ENCODE results near the gene VWA1. TPM values are rescaled to one million over a fixed set of nuclear protein-coding genes. Genes with fewer than 3 reads are reported as not detected.
"Not testable (repeated sequence)": the region's sequence is repeated elsewhere in the genome, so short reads cannot be mapped to it uniquely, and the experiment has no call there.

The VWA1 gene
- polyA plus RNA-seq, 1 experiment, result 2.0 TPM

DNA sequence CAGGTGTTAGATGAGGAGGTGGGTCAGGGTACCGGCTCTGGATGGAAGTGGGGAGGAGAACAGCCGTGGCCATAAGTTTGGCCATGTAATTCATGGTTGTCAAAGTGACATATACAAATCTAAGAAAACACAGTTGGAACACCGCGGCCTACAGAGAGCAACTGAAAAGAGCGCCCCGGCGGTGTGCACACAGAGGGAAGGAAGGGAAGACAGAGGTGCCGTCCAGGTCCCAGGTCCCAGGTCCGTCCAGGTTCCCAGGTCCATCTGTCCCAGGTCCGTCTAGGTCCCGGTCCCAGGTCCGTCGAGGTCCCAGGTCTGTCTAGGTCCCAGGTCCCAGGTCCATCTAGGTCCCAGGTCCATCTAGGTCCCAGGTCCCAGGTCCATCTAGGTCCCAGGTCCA is 23.9 kb upstream of the VWA1 start:
- DNase-seq (ENCODE audit: low read depth), result no peak
- CTCF ChIA-PET, result interaction anchor here (1.2 kb wide), 1 partner anchor 28 kb away, joined by 3 read pairs; no protein-coding TSS in a partner anchor

DNA sequence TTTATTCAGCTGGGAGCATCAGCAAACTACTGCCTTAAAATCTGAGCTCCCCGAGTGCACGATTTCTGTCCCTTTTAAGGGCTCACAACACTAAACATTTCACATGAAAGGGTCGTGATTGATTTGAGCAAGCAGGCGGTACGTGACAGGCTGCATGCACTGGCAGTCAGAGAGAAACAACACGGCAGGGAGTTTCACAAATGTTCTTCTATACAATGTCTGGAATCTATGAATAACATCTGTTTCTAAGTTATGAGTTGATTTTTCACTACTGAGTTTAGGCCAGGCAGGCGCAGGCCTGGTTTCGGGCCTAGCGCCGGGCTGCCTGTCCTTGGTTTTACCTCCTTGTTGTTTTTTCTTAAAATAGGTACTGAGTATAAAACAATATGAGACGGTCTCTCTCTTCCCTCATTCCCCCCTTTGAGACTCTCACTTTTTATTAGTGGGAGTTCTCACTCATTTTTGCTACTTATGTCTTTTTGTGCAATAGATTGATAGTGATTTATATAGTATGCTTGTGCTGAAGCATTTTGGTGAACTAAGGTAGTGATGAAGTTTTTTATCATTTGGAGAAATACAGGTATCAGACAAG is 23.1 kb upstream of the VWA1 start:
- H3K4me3 ChIP-seq (ENCODE audit: low read depth, low read length); H3K27me3 ChIP-seq (ENCODE audit: control insufficient read depth, insufficient read depth, low read length); H3K36me3 ChIP-seq (ENCODE audit: control insufficient read depth, insufficient read depth, low read length); DNase-seq (ENCODE audit: low read depth); POLR2A ChIA-PET: not testable (repeated sequence)
- CTCF ChIA-PET, result interaction anchor here (2.2 kb wide), 1 partner anchor 28 kb away, joined by 7 read pairs; no protein-coding TSS in a partner anchor

More for the DNA sequence above, 23.9 kb upstream of the VWA1 start:
- Histone ChIP-seq H3K27me3 (ENCODE audit: control insufficient read depth, insufficient read depth, low read length) (no peaks in the 10 kb centered on the region), H3K36me3 (ENCODE audit: control insufficient read depth, insufficient read depth, low read length) (no peaks in the 10 kb centered on the region), H3K4me3 (ENCODE audit: low read depth, low read length) (no peak overlapping the region)
- POLR2A ChIA-PET, result no interaction called here
- TF ChIP-seq, protein P1, sequence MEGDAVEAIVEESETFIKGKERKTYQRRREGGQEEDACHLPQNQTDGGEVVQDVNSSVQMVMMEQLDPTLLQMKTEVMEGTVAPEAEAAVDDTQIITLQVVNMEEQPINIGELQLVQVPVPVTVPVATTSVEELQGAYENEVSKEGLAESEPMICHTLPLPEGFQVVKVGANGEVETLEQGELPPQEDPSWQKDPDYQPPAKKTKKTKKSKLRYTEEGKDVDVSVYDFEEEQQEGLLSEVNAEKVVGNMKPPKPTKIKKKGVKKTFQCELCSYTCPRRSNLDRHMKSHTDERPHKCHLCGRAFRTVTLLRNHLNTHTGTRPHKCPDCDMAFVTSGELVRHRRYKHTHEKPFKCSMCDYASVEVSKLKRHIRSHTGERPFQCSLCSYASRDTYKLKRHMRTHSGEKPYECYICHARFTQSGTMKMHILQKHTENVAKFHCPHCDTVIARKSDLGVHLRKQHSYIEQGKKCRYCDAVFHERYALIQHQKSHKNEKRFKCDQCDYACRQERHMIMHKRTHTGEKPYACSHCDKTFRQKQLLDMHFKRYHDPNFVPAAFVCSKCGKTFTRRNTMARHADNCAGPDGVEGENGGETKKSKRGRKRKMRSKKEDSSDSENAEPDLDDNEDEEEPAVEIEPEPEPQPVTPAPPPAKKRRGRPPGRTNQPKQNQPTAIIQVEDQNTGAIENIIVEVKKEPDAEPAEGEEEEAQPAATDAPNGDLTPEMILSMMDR (IDR thresholded peaks at IDR 0.05; ENCODE audit: insufficient read depth, low read depth, low read length), result no peak

DNA sequence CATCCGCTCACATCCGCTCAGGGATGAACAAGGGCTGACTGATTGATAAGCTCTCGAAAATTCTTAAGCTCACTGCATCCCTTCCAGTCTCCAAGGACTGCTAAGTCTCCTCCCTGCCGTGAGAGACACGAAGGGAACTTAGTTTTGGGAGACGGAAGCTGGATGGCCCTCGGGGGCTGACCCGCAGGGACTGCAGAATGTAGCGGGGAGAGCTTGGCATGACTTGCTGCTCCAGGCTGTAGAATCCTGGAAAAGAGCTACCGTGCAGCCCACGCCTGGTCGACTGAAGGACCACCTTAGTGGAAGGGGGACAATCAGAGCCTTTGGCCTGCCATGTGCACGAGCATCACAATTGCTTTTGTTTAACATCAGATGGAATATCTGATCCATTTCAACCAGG is 19.7 kb upstream of the VWA1 start:
- no peak for DNase-seq (ENCODE audit: low read depth)
- H3K4me3 ChIP-seq (ENCODE audit: low read depth, low read length), result no peak overlapping the region
- ChIA-PET CTCF (no interaction called here), POLR2A (no interaction called here)
- H3K36me3 ChIP-seq (ENCODE audit: control insufficient read depth, insufficient read depth, low read length), result no peaks in the 10 kb centered on the region
- H3K27me3 ChIP-seq (ENCODE audit: control insufficient read depth, insufficient read depth, low read length), result no peaks in the 10 kb centered on the region
- TF ChIP-seq, protein P1 (IDR thresholded peaks at IDR 0.05; ENCODE audit: insufficient read depth, low read depth, low read length), result no peak

DNA sequence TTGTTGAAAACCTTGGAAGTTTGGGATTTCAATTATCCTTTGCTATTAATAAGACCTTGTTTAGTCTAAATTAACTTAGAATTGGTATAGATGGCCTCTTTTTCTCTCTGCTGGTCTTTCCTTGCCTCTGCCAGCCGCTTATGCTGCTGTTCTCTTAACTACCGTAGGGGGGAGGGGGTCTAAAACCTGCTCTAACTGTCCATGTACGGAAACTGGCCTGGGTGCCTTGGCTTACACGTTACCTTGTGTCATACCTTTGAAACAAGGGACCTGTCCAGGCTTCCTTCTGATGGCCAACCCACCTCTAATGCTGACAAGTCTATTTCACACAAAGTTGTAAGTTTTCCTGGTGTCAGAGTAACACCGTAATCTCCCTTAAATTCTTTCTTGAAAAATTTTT is 18.1 kb upstream of the VWA1 start:
- H3K4me3 ChIP-seq (ENCODE audit: low read depth, low read length); POLR2A ChIA-PET; DNase-seq (ENCODE audit: low read depth); H3K27me3 ChIP-seq (ENCODE audit: control insufficient read depth, insufficient read depth, low read length); CTCF ChIA-PET; H3K36me3 ChIP-seq (ENCODE audit: control insufficient read depth, insufficient read depth, low read length): not testable (repeated sequence)

DNA sequence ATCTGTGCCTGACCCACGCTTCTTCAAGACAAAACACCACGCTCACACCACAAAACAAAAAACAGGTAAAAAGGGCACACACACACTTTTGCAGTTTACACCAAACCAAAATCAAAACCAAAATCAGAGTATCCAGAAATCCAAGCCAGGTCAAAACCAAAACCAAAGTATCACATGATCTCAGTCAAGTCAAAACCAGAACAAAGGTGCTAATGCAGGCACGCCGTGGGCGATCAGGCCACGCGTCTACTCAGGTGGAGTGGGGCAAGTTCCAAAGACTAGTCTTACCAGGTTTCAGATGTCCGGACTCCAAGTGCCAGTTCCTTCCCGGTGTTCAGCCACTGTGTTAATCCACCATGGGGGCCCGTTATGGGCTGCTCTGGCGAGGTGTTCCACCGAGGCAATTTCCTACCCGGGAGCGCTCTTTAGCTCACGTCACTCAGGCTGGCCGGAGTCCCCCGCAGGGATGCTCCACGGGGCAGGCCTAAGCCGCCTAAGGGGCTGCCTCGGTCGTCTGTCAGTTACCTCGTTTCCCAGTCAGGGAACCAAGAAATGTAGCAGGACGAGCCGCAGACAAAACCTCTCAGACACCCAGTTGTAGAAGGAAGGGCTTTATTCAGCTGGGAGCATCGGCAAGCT is 17.5 kb upstream of the VWA1 start:
- H3K27me3 ChIP-seq (ENCODE audit: control insufficient read depth, insufficient read depth, low read length); CTCF ChIA-PET; H3K36me3 ChIP-seq (ENCODE audit: control insufficient read depth, insufficient read depth, low read length); H3K4me3 ChIP-seq (ENCODE audit: low read depth, low read length); POLR2A ChIA-PET; DNase-seq (ENCODE audit: low read depth): not testable (repeated sequence)

DNA sequence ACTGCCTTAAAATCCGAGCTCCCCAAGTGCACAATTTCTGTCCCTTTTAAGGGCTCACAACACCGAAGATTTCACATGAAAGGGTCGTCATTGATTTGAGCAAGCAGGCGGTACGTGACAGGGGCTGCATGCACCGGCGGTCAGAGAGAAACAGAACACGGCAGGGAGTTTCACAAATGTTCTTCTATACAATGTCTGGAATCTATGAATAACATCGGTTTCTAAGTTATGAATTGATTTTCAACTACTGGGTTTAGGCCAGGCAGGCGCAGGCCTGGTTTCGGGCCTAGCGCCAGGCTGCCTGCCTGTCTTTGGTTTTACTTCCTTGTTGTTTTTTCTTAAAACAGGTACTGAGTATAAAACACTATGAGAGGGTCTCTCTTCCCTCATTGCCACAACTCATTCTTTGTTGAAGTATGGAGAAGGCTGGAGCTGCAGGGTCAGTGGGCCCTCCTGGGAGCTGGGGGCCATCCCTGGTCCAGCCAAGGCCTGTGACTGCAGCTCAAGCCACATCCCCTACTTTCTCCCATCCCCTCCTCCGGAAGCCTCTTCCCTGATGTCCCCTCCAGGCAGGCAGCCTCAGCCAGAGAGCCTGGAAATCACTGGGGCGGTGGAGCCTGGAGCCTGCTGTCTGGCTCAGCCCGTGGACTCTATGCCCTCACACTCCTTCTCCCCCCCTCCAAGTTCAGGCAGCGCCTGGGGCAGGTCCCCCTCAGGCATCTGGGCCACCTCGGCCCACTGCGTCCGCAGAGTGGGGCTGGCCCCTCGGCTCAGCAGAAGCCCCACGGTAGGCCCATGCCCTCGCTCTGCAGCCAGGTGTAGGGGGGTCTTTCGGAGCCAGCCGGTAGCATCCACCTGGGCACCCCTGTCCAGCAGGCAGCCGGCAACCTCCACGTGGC is 16.8 kb upstream of the VWA1 start:
- no peak for DNase-seq (ENCODE audit: low read depth)
- Histone ChIP-seq H3K4me3 (ENCODE audit: low read depth, low read length) (no peak overlapping the region), H3K36me3 (ENCODE audit: control insufficient read depth, insufficient read depth, low read length) (no peaks in the 10 kb centered on the region), H3K27me3 (ENCODE audit: control insufficient read depth, insufficient read depth, low read length) (no peaks in the 10 kb centered on the region)
- CTCF ChIA-PET, result no interaction called here
- POLR2A ChIA-PET, result no interaction called here
- TF ChIP-seq, protein P1 (IDR thresholded peaks at IDR 0.05; ENCODE audit: insufficient read depth, low read depth, low read length), result no peak
